GM21515 (cell line): ENCODE data around the gene FOXP1.

Experiments used
- ATAC-seq: cut with Tn5 transposase; IDR thresholded peaks from one replicate; pipeline ENCODE4 v1.9.1; 2021; ENCODE audit not compliant: unreplicated experiment

The FOXP1 gene

DNA sequence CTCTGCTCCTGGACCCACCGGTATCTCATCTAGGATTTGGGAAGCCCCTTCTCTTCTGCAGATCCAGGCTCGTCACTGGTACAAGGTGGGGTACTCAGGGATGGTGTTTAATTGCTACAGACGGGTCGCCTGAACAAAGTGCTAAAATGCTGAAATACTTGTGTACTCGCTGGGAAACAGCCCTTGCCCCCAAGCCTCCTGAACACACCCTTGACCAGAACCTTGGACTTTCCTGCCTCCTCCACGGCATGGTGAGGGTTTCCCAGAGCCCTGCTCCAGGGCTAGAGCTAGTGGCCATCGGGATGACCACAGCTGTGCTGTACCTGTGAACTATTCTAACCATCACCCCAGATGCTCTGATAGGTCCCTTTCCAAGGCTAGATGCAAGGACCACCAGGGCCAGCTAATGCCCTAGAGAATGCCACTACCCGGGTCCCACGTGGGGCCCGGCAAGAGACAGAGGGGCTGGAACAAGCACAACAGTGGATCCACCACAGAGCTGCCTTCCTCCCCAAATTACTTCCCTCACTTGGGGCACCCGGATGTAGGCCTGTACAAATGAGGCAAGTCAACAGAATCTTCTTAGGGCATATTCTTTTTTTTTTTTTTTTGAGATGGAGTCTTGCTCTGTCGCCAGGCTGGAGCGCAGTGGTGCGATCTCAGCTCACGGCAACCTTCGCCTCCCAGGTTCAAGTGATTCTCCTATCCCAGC, 267.3 kb downstream of the FOXP1 start:
- ATAC-seq, result no peak

GRCh38 chr3:71315431-71315830, 268.1 kb downstream of the FOXP1 start:
- no peak for ATAC-seq

GRCh38 chr3:71313844-71314243, 269.7 kb downstream of the FOXP1 start:
- ATAC-seq, result no peak

DNA sequence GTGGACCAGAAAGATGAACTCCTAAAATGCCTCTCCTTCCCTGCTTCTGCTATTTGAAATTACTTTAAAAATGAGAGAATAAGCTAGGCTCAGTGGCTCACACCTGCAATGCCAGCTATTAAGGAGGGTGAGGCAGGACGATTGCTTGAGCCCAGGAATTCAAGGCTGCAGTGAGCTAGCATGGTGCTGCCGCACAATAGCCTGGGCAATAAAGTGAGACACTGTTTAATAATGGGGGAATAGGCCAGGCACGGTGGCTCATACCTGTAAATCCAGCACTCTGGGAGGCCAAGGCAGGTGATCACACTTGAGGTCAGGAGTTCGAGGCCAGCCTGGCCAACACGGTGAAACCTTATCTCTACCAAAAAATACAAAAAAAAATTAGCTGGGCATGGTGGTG, 271.1 kb downstream of the FOXP1 start:
- no peak for ATAC-seq

DNA sequence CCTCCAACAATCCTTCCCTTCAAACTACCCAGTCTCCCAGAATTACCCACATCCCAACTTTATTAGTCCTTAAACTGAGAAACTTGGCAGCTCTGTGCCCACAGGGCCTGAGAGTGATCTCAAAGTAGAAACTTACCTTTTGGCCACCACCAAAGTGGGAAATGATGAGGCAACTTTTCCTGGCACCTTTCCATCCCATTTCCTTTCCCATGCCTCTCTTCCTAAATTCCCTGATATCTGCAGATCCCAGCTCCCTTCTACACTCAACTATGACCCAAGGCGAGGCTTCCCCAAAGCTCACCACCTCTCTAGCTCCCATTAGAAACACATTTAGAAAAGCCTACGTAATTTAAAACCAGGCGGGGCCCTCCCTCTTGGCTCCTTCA, 271.9 kb downstream of the FOXP1 start:
- ATAC-seq, result no peak

DNA sequence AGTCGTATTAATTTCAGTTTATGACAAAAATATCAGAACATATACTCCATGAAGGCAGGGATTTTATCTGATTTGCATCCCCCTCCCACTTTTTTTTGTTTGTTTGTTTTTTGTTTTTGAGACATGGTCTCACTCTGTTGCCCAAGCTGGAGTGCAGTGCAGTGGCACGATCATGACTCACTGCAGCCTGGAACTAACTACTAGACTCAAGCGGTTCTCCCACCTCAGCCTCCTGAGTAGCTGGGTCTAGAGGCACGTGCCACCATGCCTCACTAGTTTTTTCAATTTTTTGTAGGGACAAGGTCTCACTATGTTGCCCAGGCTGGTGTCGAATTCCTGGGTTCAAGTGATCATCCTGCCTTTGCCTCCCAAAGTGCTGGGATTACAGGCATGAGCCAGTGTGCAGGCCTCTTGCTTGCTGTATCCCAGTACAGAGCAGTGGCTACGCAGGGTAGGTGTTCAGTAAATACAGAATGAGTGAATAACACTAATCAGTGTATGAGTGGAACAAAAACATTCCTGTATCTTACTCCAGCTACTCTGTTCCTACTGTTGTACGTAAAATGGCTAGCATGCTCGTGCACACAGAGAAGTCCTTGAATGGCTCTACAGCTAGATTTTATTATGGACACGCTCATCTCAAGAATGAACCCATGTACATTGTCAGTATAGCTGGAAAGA, 272.4 kb downstream of the FOXP1 start:
- no peak for ATAC-seq

DNA sequence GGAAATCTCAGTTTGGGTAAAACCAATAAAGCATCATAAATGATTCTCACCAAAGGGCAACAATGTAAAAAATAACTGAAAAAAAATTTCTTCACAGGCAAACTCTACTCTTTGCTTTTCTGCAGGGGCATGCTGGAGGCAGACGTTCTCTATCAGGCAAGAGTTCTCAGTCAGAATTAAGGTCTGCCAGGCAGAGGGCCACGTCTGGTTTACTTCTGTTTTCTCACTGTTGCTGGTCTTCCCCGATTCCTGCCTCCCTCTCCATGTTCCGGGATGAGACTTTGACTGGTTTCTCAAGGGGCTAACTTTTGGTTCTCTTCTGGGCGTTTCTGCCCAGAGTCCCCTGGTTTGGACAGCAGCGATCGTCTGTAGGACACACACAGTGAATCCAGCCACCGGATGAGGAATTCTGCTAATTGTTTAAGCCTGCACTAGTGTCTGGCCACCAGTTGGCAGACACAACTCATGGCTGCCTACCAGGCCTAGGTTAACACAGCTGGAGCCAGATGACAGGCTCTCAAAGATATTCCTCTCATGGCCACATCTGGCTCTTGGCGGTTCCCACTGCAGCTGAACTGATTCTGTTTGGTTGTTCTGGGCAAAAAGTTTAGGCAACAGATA, 273.1 kb downstream of the FOXP1 start:
- no peak for ATAC-seq

DNA sequence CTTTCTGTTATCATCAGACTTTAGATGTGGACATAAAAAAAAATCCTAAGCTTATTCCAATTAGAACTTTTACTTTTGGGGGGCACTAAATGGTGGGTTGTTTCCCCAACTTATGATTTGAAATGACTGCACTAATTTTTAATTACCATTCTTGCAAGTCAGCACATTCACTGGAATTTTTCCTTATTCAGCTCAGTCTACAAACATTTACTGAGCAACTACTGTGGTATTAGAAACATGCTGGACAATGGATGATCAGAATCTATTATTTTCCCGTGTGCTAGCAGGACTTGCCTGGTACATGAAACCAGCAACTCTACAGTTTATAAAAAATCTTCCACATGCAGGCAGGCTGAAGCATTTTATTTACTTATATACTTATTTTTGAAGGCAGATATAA, 273.6 kb downstream of the FOXP1 start:
- no peak for ATAC-seq

DNA sequence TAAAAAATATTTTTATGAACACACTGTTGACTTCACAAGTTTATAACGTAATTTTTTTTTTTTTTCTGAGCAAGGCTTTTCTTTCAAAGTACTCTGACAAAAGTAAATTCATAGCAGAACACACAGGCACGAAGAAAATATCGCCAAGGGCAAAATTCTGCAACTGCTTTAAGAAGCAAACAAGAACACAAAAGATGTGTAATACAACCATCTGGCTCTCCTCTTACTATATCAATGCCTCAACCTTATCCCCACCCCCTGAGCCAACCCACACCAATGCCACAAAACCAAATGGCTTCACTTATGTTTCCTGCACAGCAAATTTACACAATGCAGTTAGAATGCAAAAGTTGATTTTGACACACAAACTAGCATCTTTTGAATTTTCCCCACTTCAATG, 274.2 kb downstream of the FOXP1 start:
- ATAC-seq, result no peak

GRCh38 chr3:71308836-71309235, 274.7 kb downstream of the FOXP1 start:
- ATAC-seq, result no peak

GRCh38 chr3:71307991-71308697, 275.4 kb downstream of the FOXP1 start:
- ATAC-seq, result no peak

GRCh38 chr3:71305231-71306206, 278.0 kb downstream of the FOXP1 start:
- no peak for ATAC-seq

- no peak for ATAC-seq
Measured at GRCh38 chr3:71304684-71305083, 278.8 kb downstream of the FOXP1 start.

DNA sequence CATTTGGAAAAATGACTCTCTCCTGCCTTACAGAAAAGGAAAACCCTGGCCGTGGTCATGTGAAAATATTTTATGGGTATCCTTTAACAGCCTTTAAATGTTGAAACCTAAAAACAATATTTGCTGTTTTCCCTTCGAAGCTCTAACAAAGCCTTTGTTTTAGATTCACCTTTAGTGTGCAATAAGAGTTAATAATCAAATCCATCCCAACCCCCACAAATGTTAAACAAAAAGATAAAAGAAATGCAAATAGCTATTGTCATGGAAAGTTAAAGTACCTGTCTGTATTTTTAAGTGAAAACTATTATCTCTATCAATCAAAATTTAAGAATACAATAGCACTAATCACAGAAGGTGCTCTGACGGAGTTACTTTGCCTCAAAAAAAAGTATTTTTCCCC, 279.3 kb downstream of the FOXP1 start:
- no peak for ATAC-seq

DNA sequence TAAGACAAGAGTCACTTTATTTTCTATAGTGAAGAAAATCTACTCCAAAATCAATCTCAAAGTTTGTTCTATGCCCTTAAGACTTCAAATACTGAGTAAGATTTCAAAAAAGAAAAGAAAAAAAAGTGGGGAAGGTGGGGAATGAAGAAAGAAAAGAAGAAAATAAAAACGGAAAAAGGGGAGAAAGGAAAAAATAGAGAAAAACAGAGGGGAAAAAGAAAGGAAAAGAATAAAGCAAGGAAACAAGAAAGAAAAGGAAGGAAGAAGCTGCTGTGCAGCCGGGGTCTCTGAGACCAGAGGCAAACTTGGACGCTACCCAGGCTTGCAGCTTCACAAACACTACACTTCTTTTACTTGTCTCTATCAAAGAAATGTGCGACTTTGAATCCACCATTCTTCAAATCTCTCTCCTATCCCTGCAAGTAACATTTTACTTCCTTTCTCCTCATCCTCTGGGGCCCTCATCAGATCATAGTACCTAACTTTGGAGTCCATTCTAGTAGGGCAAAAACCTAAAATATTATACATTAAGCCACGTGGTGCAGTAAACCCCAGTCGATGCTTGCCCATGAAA, 279.8 kb downstream of the FOXP1 start:
- no peak for ATAC-seq

- no peak for ATAC-seq
Measured at GRCh38 chr3:71302604-71303003, 280.9 kb downstream of the FOXP1 start.

GRCh38 chr3:71300951-71301393, 282.6 kb downstream of the FOXP1 start:
- peak; percentile 69 for ATAC-seq

- ATAC-seq, result no peak
Measured at GRCh38 chr3:71299160-71299559, 284.4 kb downstream of the FOXP1 start.

GRCh38 chr3:71294919-71295318, 288.6 kb downstream of the FOXP1 start:
- no peak for ATAC-seq

- ATAC-seq, result no peak
Measured at GRCh38 chr3:71290301-71290700, 293.2 kb downstream of the FOXP1 start.
